Measurements from ENCODE around the gene PARP1.
A peak's percentile ranks its signal among the peaks of the same experiment; 100 is the strongest.
"Not testable (repeated sequence)": the region's sequence is repeated elsewhere in the genome, so short reads cannot be mapped to it uniquely, and the experiment has no call there.

The PARP1 gene

GRCh38 chr1:226351709-226352108 is 56.2 kb downstream of the PARP1 start:
- DNase-seq (ENCODE audit: low read depth), result no peak

DNA sequence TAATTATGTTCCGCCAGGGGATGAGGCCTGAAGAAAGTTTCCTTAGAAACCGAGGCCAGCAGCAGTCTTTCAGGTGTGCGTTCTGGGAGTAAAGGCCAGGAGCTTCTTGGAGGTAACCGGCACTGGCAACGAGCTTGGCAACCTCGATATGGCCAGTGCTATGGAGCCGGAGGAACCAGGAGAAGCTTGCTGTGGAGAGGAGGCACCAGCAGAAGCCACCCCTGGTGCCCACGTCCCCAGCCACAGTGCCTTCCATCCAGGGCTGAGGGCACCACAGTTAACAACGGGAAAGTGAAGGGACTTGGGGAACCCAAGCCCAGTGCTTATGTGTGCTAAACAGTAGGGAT is 57.4 kb downstream of the PARP1 start:
- DNase-seq (ENCODE audit: low read depth), result no peak

GRCh38 chr1:226349801-226350518 is 57.9 kb downstream of the PARP1 start:
- DNase-seq (ENCODE audit: low read depth), result no peak

DNA sequence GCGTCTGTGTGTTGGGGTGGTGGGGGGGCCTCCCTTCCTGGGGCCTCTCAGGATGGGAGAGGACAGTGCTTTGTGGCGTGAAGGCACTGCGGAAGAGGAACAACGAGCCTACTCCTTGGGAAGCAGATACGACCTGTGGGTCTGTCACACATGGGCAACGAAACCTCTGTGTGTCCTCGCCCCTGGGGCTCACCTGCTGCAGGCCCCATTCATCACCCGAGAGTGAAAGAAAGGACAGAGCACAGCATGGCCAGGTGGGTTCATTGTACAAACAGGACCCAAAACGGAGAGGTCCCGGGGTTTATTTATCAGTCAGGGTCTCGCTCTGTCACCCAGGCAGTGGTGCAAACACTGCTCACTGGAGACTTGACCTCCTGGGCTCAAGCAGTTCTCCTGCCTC is 58.8 kb downstream of the PARP1 start:
- DNase-seq (ENCODE audit: low read depth), result no peak

DNA sequence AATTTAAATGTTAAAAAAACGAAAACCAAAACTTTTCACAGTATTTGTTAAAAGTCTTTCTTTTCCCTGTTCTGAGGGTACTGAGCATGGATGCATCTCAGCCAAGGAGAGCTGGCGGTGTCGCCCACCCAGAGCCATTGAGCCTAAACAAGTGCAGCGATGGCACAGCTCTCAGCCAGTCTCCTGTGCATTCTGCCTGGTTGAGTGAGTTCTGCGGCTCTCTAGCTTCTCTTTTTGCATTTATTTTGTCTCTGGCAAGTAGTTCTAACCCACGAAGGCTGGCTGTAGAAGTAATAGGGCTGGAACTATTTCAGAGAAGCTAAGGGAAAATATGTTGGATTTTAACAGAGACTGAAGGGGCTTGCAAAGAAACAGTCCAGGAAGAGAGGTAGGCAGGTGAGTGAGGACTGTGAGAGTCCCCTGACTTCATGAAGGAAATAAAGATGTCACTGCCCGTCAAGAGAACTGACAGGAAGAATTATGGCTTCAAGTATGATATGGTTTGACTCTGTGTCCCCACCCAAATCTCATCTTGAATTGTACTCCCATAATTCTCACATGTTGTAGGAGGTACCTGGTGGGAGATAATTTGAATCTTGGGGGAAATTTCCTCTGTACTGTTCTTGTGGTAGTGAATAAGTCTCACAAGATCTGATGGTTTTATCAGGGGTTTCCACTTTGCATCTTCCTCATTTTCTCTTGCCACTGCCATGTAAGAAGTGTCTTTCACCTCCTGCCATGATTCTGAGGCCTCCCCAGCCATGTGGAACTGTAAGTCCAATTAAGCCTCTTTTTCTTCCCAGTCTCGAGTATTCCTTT is 63.2 kb downstream of the PARP1 start:
- DNase-seq (ENCODE audit: low read depth), result no peak

DNA sequence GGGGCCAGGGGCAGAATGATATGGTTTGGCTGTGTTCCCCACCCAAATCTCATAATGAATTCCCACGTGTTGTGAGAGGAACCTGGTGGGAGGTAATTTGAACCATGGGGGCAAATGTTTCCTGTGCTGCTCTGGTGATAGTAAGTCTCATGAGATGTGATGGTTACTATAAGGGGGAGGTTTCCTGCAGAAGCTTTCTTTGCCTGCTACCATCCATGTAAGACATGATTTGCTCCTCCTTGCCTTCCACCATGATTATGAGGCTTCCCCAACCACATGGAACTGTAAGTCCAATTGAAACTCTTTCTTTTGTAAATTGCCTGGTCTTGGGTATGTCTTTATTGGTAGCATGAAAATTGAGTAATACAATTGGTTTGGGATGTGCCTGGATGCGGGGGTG is 65.2 kb downstream of the PARP1 start:
- no peak for DNase-seq (ENCODE audit: low read depth)

DNA sequence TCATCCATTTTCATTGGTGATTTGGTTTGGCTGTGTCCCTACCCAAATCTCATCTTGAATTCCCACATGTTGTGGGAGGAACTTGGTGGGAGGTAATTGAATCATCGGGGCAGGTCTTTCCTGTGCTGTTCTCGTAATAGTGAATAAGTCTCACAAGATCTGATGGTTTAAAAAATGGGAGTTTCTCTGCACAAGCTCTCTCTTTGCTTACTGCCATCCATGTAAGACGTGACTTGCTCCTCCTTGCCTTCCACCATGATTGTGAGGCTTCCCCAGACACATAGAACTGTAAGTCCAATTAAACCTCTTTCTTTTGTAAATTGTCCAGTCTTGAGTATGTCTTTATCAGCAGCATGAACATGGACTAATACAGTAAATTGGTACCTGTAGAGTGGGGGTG is 67.8 kb downstream of the PARP1 start:
- not testable (repeated sequence) for DNase-seq (ENCODE audit: low read depth)

DNA sequence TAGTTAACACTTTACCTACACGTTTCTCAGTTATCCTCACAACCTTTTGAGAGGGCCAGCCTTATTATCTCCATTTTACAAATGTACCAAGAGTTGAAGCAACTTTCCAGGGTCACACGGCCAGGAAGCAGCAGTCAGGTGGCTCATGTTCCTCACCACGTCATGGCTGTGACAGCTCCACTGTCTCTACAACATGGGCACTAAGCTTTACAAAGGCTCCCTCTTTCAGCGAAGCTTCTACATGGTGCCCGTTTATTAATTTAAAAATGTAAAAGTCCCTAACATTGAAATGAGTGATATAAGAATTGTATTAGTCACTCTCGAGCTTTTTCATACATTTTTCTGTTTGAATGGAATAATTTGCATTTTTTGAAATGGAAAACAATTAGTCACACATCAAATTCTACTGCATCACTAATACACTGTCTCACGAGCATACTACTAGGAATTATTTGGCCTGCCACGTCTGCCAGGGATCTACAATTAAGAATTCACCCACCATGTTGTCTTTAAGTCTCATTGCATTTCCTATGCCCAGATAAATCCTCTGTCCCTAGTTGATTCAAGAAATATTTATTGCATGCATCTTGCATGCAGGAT is 70.5 kb downstream of the PARP1 start:
- DNase-seq (ENCODE audit: low read depth), result no peak

DNA sequence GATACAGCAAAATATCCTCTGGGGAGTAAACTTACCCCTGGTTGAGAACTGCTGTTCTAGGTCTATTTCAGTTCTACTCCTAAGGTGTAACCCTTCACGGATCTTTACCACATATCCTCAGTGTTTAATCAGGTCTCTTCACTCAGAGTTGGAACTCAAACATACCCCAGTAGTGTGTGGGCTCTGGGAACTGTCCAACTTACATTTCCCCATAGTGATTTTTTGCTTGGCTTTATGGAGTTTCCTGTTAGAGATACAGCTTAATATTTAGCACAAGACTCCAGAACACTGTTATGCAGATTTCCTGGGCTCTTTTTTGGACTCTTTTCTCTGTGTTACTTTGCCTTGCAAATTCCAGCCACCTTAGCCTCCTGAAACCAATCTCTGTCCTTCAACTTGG is 72.2 kb downstream of the PARP1 start:
- no peak for DNase-seq (ENCODE audit: low read depth)

- DNase-seq (ENCODE audit: low read depth), result no peak
These were observed 74.9 kb downstream of the PARP1 start for GRCh38 chr1:226332947-226333346.

GRCh38 chr1:226329237-226329636 is 78.7 kb downstream of the PARP1 start:
- no peak for DNase-seq (ENCODE audit: low read depth)

GRCh38 chr1:226327761-226328162 is 80.1 kb downstream of the PARP1 start:
- no peak for DNase-seq (ENCODE audit: low read depth)

DNA sequence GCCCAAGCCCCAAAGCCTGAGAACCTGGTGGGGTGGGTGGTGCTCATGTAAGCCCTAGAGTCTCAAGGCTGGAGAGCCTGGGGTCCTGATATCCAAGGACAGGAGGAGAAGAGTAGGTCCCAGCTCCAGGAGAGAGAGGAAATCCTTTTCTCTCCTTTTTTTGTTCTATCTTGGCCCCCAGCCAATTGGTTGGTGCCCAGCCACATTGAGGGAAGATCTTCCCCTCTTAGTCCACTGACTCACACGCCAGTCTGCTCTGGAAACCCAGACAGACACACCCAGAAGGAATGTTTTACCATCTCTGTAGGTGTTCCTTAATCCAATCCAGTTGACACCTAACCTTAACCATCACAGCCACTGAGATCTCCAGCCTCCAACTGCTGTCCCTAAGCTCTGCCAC is 82.7 kb downstream of the PARP1 start:
- DNase-seq (ENCODE audit: low read depth), result peak; percentile 13

DNA sequence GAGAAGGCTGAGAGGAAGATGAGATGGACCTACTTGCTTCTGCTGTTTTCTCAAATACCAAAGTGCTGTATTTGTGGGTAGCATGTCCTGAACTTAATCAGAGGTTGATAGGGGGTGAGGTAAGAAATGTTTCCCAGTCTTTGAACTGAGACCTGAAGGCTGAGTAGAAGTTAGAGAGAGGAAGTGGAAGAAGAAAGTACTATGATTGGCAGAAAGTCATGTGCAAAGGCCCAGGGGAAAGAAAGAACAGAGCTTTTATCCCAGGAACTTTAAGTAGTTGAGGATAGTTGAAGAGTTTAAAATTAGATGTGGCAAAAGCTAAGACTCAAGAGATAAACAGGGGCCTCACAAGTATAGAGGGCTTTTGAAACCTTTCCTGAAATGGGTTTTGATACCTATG is 83.4 kb downstream of the PARP1 start:
- no peak for DNase-seq (ENCODE audit: low read depth)

DNA sequence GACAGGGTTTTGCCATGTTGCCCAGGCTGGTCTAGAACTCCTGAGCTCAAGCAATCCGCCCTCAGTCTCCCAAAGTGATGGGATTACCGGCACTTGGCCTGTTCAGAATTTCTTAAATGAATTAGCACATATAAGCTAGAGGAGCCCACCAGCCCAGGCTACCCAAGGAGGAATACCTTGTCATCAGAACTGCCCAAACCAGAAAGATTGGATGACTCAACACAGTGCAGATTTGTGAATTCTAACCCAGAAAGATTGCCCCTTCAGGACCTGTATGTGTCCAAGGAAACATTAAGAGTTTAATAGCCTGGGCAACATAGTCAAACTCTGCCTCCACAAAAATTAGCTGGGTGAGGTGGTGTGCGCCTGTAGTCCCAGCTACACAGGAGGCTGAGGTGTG is 84.9 kb downstream of the PARP1 start:
- no peak for DNase-seq (ENCODE audit: low read depth)

DNA sequence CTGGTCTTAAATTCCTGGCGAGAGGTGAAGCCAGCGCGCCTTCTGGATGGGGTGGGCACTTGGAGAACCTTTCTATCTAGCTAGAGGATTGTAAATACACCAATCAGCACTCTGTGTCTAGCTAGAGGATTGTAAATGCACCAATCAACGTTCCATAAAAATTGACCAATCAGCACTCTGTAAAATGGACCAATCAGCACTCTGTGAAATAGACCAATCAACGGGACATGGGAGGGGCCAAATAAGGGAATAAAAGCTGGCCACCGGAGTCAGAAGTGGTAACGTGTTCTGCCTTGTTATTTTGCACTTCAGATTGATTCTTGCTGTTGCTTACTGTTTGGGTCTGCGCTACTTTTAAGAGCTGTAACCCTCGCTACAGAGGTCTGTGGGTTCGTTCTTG is 87.0 kb downstream of the PARP1 start:
- DNase-seq (ENCODE audit: low read depth), result no peak

- no peak for DNase-seq (ENCODE audit: low read depth)
These were observed 89.4 kb downstream of the PARP1 start for GRCh38 chr1:226318471-226318870.

DNA sequence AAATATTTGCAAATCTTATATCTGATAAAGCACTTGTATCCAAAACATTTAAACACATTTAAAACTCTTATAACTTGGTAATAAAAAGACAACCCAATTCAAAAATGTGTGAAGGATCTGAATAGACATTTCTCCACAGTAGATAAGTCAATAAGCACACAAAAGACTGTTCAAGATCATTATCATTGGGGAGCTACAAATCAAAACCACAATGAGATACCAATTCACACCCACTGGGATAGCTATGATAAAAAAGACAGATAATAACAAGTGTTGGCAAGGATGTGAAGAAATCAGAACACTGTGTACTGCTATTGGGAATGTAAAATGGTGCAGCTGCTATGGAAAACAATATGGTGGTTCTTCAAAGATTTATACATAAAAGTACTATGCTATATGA is 93.8 kb downstream of the PARP1 start:
- no peak for DNase-seq (ENCODE audit: low read depth)

GRCh38 chr1:226312065-226312464 is 95.8 kb downstream of the PARP1 start:
- DNase-seq (ENCODE audit: low read depth), result no peak

DNA sequence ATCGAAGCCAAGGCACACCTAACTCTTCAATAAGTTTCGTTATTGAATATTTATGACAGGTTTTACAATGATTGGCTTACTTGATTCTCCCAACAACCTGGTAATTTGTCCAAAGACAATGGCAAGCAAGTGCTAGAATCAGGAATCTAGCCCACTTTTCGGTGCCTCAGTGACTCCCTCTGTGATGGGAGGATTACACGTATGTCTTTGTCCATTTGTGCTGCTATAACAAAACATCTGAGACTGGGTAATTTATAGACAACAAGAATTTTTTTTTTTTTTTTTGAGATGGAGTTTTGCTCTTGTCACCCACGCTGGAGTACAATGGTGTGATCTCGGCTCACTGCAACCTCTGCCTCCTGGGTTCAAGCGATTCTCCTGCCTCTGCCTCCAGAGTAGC is 96.5 kb downstream of the PARP1 start:
- no peak for DNase-seq (ENCODE audit: low read depth)

Data from iris pigment epithelial cell (primary cell).